ENCODE data around the gene SLC35F4. TPM values are rescaled to one million over a fixed set of nuclear protein-coding genes. Genes with fewer than 3 reads are reported as not detected.

SLC35F4 gene
- total and polyA plus RNA-seq, 2 of the 8 experiments (the other 6 are each of a cell fraction or from before 2014, with no cell fraction given), result not detected

DNA sequence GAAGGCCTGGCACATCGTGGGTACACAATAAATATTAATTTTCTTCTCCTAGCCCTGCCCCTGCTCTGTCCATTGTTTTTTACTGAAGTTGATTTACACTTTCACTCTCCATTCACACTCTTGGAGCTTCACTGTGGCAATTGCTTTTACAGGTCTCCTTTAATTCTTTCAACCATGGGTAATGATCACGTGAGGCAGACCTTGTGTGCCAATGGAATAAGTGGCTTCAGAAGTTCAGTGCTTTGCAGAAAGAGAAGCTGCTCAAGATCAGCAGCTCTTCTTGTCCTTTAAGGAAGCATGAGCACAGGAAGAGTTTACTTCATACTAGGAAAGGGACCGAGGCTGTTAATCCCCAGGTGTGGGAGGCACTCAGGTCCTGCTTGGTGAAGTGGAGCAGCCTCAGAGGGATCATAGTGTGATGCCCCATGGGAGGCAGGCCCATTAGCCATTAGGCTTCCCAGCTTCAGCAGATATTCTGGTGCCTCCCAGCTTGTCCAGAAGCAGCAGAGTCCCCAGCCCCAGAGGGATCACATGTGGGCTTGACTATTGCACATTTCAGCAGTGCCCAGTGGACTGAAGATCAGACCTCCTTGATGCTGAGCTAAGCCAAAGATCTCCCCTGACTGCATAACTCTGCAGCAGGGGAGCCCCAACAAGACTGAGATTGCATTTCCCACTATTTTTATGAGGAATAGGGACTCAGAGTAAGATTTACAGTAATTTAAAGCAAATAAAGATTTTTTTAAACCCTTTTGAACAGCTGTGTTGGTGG lies 5.0 kb upstream of the SLC35F4 start (continued):
- TF ChIP-seq, protein P1, sequence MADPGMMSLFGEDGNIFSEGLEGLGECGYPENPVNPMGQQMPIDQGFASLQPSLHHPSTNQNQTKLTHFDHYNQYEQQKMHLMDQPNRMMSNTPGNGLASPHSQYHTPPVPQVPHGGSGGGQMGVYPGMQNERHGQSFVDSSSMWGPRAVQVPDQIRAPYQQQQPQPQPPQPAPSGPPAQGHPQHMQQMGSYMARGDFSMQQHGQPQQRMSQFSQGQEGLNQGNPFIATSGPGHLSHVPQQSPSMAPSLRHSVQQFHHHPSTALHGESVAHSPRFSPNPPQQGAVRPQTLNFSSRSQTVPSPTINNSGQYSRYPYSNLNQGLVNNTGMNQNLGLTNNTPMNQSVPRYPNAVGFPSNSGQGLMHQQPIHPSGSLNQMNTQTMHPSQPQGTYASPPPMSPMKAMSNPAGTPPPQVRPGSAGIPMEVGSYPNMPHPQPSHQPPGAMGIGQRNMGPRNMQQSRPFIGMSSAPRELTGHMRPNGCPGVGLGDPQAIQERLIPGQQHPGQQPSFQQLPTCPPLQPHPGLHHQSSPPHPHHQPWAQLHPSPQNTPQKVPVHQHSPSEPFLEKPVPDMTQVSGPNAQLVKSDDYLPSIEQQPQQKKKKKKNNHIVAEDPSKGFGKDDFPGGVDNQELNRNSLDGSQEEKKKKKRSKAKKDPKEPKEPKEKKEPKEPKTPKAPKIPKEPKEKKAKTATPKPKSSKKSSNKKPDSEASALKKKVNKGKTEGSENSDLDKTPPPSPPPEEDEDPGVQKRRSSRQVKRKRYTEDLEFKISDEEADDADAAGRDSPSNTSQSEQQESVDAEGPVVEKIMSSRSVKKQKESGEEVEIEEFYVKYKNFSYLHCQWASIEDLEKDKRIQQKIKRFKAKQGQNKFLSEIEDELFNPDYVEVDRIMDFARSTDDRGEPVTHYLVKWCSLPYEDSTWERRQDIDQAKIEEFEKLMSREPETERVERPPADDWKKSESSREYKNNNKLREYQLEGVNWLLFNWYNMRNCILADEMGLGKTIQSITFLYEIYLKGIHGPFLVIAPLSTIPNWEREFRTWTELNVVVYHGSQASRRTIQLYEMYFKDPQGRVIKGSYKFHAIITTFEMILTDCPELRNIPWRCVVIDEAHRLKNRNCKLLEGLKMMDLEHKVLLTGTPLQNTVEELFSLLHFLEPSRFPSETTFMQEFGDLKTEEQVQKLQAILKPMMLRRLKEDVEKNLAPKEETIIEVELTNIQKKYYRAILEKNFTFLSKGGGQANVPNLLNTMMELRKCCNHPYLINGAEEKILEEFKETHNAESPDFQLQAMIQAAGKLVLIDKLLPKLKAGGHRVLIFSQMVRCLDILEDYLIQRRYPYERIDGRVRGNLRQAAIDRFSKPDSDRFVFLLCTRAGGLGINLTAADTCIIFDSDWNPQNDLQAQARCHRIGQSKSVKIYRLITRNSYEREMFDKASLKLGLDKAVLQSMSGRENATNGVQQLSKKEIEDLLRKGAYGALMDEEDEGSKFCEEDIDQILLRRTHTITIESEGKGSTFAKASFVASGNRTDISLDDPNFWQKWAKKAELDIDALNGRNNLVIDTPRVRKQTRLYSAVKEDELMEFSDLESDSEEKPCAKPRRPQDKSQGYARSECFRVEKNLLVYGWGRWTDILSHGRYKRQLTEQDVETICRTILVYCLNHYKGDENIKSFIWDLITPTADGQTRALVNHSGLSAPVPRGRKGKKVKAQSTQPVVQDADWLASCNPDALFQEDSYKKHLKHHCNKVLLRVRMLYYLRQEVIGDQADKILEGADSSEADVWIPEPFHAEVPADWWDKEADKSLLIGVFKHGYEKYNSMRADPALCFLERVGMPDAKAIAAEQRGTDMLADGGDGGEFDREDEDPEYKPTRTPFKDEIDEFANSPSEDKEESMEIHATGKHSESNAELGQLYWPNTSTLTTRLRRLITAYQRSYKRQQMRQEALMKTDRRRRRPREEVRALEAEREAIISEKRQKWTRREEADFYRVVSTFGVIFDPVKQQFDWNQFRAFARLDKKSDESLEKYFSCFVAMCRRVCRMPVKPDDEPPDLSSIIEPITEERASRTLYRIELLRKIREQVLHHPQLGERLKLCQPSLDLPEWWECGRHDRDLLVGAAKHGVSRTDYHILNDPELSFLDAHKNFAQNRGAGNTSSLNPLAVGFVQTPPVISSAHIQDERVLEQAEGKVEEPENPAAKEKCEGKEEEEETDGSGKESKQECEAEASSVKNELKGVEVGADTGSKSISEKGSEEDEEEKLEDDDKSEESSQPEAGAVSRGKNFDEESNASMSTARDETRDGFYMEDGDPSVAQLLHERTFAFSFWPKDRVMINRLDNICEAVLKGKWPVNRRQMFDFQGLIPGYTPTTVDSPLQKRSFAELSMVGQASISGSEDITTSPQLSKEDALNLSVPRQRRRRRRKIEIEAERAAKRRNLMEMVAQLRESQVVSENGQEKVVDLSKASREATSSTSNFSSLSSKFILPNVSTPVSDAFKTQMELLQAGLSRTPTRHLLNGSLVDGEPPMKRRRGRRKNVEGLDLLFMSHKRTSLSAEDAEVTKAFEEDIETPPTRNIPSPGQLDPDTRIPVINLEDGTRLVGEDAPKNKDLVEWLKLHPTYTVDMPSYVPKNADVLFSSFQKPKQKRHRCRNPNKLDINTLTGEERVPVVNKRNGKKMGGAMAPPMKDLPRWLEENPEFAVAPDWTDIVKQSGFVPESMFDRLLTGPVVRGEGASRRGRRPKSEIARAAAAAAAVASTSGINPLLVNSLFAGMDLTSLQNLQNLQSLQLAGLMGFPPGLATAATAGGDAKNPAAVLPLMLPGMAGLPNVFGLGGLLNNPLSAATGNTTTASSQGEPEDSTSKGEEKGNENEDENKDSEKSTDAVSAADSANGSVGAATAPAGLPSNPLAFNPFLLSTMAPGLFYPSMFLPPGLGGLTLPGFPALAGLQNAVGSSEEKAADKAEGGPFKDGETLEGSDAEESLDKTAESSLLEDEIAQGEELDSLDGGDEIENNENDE (IDR thresholded peaks at IDR 0.05; ENCODE audit: insufficient replicate concordance, low read length), result no peak
